SK-N-SH (cell line): ENCODE measurements around the gene MRPL9. TPM values are rescaled to one million over a fixed set of nuclear protein-coding genes. Genes with fewer than 3 reads are reported as not detected.

Experiments used
- CTCF ChIA-PET: fragments of 300-600, 350-600 bp; formaldehyde crosslinking; extraction: SDS; loops from one replicate; lab custom pipeline; 2021; lab: Yijun Ruan, JAX
- POLR2A ChIA-PET: fragments of 350-600 bp; sonication (Branson Sonifier 250); formaldehyde crosslinking; extraction: SDS; loops from one replicate; lab custom pipeline; 2020; ENCODE audit warnings: antibody characterized with exemption, inconsistent platforms; lab: Yijun Ruan, JAX
- DNase-seq: peaks from one replicate; pipeline ENCODE4 v3.0.0; 2012
- H2AFZ ChIP-seq: fragments of 200-600 bp; sonication (generic); 2 replicates; pipeline ENCODE4 v1.8.1; 2016; ENCODE audit warnings: antibody characterized with exemption, mild to moderate bottlenecking, low read depth
- H3F3A ChIP-seq: fragments of 200-600 bp; sonication (generic); replicated peaks from 2 replicates; pipeline ENCODE3; 2016; ENCODE audit warnings: antibody characterized with exemption, mild to moderate bottlenecking; ENCODE audit not compliant: insufficient read depth
- H3K27ac ChIP-seq, 2 experiments: fragments of 200-500 bp in 1 of 2; fragments of 200-600 bp in 1 of 2; sonication (Bioruptor generic) in 1 of 2; sonication (generic), shearing (Covaris generic) in 1 of 2; 2 replicates each; pipeline versions ENCODE4 v1.5.1 to v1.6.1; 2014 to 2016; ENCODE audit warnings: low read depth in 2 of 2, inconsistent platforms in 1 of 2, low read length in 1 of 2, mild to moderate bottlenecking in 1 of 2, mixed read lengths in 1 of 2
- H3K27me3 ChIP-seq: fragments of 200-600 bp; sonication (generic), shearing (Covaris generic); 2 replicates; pipeline ENCODE4 v1.6.1; 2016; ENCODE audit warnings: mixed run types; ENCODE audit not compliant: insufficient read depth
- H3K36me3 ChIP-seq, 2 experiments: fragments of 200-500 bp in 1 of 2; fragments of 200-600 bp in 1 of 2; sonication (Bioruptor generic) in 1 of 2; sonication (generic) in 1 of 2; replicated peaks in 1 of 2; 2 replicates each; pipeline versions ENCODE3 to v1.5.1; 2014 to 2016; ENCODE audit warnings: low read length in 1 of 2, mild to moderate bottlenecking in 1 of 2; ENCODE audit not compliant: insufficient read depth in 2 of 2, control insufficient read depth in 1 of 2
- H3K4me1 ChIP-seq, 2 experiments: fragments of 200-500 bp in 1 of 2; fragments of 200-600 bp in 1 of 2; sonication (Bioruptor generic) in 1 of 2; sonication (generic), shearing (Covaris generic) in 1 of 2; 2 replicates each; pipeline versions ENCODE4 v1.5.1 to v1.6.1; 2014 to 2016; ENCODE audit warnings: low read depth in 1 of 2, low read length in 1 of 2, mixed run types in 1 of 2; ENCODE audit not compliant: insufficient read depth in 2 of 2, control insufficient read depth in 1 of 2
- H3K4me2 ChIP-seq: fragments of 200-600 bp; sonication (generic), shearing (Covaris generic); 2 replicates; pipeline ENCODE4 v1.6.1; 2017; ENCODE audit warnings: mixed run types
- H3K4me3 ChIP-seq, 2 experiments: fragments of 200-500 bp in 1 of 2; fragments of 200-600 bp in 1 of 2; sonication (Bioruptor generic) in 1 of 2; sonication (generic), shearing (Covaris generic) in 1 of 2; 2 replicates each; pipeline versions ENCODE4 v1.5.1 to v1.8.1; 2014 to 2016; ENCODE audit warnings: low read depth in 2 of 2, inconsistent platforms in 1 of 2, low read length in 1 of 2, mild to moderate bottlenecking in 1 of 2, mixed read lengths in 1 of 2, moderate library complexity in 1 of 2
- H3K79me2 ChIP-seq: fragments of 200-600 bp; sonication (generic); 2 replicates; pipeline ENCODE4 v1.8.1; 2017; ENCODE audit warnings: mild to moderate bottlenecking; ENCODE audit not compliant: insufficient read depth
- H3K9ac ChIP-seq: fragments of 200-600 bp; sonication (generic); 2 replicates; pipeline ENCODE4 v1.6.1; 2017; ENCODE audit warnings: mixed run types
- H3K9me2 ChIP-seq: fragments of 200-600 bp; sonication (generic); 2 replicates; pipeline ENCODE4 v1.6.1; 2017; ENCODE audit warnings: mixed run types
- H3K9me3 ChIP-seq: fragments of 200-600 bp; sonication (generic); 2 replicates; pipeline ENCODE4 v1.6.1; 2017; ENCODE audit warnings: mixed run types, mild to moderate bottlenecking, moderate library complexity
- H4K20me1 ChIP-seq: fragments of 200-600 bp; sonication (generic); 2 replicates; pipeline ENCODE4 v1.6.1; 2017; ENCODE audit warnings: mild to moderate bottlenecking, mixed run types; ENCODE audit not compliant: insufficient read depth
- CHD2 ChIP-seq: fragments of 150-350 bp; IDR thresholded peaks from 2 replicates; pipeline ENCODE4 v1.6.1; 2018; ENCODE audit warnings: low read length; ENCODE audit not compliant: partially characterized antibody
- EP300 ChIP-seq, 2 experiments: IDR thresholded peaks; 2 replicates each; pipeline versions ENCODE4 v1.4.0 to v1.6.1; 2012; ENCODE audit warnings: borderline replicate concordance in 1 of 2, low read depth in 1 of 2, low read length in 1 of 2
- FOXJ3 ChIP-seq: sonication (generic); formaldehyde crosslinking; IDR thresholded peaks from 2 replicates; pipeline ENCODE4 v1.5.1; 2020; ENCODE audit warnings: mild to moderate bottlenecking, missing genetic modification reagents
- FOXM1 ChIP-seq: IDR thresholded peaks from 2 replicates; pipeline ENCODE4 v1.4.0; 2012; ENCODE audit warnings: low read depth, mild to moderate bottlenecking
- GABPA ChIP-seq: IDR thresholded peaks from 2 replicates; pipeline ENCODE4 v1.4.0; 2012; ENCODE audit warnings: low read depth, mild to moderate bottlenecking
- GATA2 ChIP-seq: sonication (generic); formaldehyde crosslinking; IDR thresholded peaks from 2 replicates; pipeline ENCODE4 v1.5.0; 2020; ENCODE audit warnings: mild to moderate bottlenecking, missing genetic modification reagents
- MAX ChIP-seq: IDR thresholded peaks from 2 replicates; pipeline ENCODE4 v1.4.0; 2012; ENCODE audit warnings: low read depth
- MEF2A ChIP-seq: IDR thresholded peaks from 2 replicates; pipeline ENCODE4 v1.4.0; 2012; ENCODE audit warnings: low read depth, borderline replicate concordance
- MXI1 ChIP-seq: IDR thresholded peaks from 2 replicates; pipeline ENCODE4 v1.6.1; 2012; ENCODE audit warnings: mild to moderate bottlenecking, low read depth, low read length, improper control_type of control experiment
- NRF1 ChIP-seq: IDR thresholded peaks from 2 replicates; pipeline ENCODE4 v1.6.1; 2012; ENCODE audit warnings: low read depth, mild to moderate bottlenecking, low read length
- POLR2AphosphoS5 ChIP-seq: IDR thresholded peaks from 2 replicates; pipeline ENCODE4 v1.6.1; 2012; ENCODE audit warnings: low read depth, low read length
- RAD21 ChIP-seq: IDR thresholded peaks from 2 replicates; pipeline ENCODE4 v1.6.1; 2012; ENCODE audit warnings: mild to moderate bottlenecking, low read length
- SMC3 ChIP-seq: IDR thresholded peaks from 2 replicates; pipeline ENCODE4 v1.6.1; 2012; ENCODE audit warnings: low read depth, low read length, improper control_type of control experiment
- TAF1 ChIP-seq: IDR thresholded peaks from 2 replicates; pipeline ENCODE4 v1.6.1; 2012; ENCODE audit warnings: low read depth, mild to moderate bottlenecking, low read length, moderate library complexity, borderline replicate concordance
- TEAD4 ChIP-seq: IDR thresholded peaks from 2 replicates; pipeline ENCODE4 v1.4.0; 2012; ENCODE audit warnings: mild to moderate bottlenecking, borderline replicate concordance; ENCODE audit not compliant: insufficient read depth
- YY1 ChIP-seq: IDR thresholded peaks from 2 replicates; pipeline ENCODE4 v1.4.0; 2012; ENCODE audit warnings: low read depth, mild to moderate bottlenecking
- WGBS: methylation state at CpG from one replicate; pipeline ENCODE4 v1.1.6; 2017; ENCODE audit warnings: low lambda C conversion rate; 5-methylcytosine and 5-hydroxymethylcytosine counted together
- polyA plus RNA-seq, 3 experiments: library from polyadenylated mRNA; depleted of rRNA; stranded (reverse); fragments of >200 nt; gene quantifications; 2 replicates each; pipeline ENCODE4 v1.2.3, GENCODE V29; 2012
- TF ChIP-seq, protein P1 (sequence below): fragments of 150-350 bp; IDR thresholded peaks from 2 replicates; pipeline ENCODE4 v1.6.1; 2017; ENCODE audit warnings: antibody characterized with exemption, low read length, low read depth, borderline replicate concordance
- TF ChIP-seq, protein P2 (sequence below): IDR thresholded peaks from 2 replicates; pipeline ENCODE4 v1.4.0; 2012; ENCODE audit warnings: low read depth, borderline replicate concordance

Gene MRPL9
- polyA plus RNA-seq, 1 of the 3 experiments (the other 2 are of a cell fraction): 76.2 TPM

- TF ChIP-seq, protein P1, sequence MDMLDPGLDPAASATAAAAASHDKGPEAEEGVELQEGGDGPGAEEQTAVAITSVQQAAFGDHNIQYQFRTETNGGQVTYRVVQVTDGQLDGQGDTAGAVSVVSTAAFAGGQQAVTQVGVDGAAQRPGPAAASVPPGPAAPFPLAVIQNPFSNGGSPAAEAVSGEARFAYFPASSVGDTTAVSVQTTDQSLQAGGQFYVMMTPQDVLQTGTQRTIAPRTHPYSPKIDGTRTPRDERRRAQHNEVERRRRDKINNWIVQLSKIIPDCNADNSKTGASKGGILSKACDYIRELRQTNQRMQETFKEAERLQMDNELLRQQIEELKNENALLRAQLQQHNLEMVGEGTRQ: no peak
- no peak for TF ChIP-seq MXI1
- TF ChIP-seq TEAD4: no peak
- no peak for TF ChIP-seq YY1
Observed at GRCh38 chr1:151763990-151764389, 694 bp upstream of the MRPL9 start (continued).

DNA sequence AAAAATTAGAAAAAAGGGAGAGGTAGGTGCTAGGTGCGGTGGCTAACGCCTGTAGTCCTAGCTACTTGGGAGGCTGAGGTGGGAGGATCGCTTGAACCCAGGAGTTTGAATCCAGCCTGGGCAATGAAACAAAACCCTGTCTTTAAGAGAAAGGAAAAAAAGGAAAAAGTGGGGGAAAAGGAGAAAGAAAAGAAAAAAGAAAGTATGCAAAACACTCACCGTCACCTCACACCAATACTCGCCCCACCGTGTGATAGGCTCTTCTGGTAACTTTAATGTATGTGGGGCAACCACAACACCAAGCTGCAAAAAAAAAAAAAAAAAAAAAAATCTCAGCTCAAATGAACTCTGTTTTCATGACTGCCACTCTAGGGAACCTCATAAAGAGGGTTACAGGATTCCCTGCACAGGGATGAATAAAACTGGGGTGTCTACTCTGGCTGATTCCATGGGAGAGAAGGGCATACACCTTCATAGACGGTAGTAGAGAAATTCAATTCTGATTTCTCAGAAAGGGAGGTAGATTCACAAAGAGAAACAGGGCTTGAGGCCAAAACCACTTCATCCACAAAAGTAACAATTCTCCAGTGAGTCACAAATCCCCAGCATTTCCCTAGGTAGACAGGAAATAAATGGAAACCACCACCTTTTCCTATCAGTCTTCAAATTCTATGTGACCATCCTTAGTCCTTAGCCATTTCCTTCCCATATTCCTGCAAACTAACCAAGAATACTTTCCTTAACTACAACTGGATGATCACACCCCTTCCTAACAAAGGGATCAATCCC is 2.5 kb downstream of the MRPL9 start:
- Histone ChIP-seq H3K4me2 (no peak overlapping the region), H3K9me2 (no peaks in the 10 kb centered on the region), H3K4me3 (no peak overlapping the region), H3K27ac (no peak overlapping the region), H4K20me1 (no peaks in the 10 kb centered on the region), H3K9ac (no peak overlapping the region), H3K9me3 (no peaks in the 10 kb centered on the region), H3K27me3 (no peaks in the 10 kb centered on the region), H2AFZ (no peak overlapping the region), H3F3A (peaks cover 6% of the 10 kb centered on the region), H3K4me1 (peaks cover 3 to 10% of the 10 kb centered on the region in 2 experiments; a peak in 3 of 4 replicates), H3K79me2 (peaks cover 18% of the 10 kb centered on the region), H3K36me3 (peaks cover 22 to 37% of the 10 kb centered on the region in 2 experiments)
- 96% methylated on average over 7 of the region's 7 CpGs for WGBS
- CTCF ChIA-PET: interaction anchor here (0.8 to 1.8 kb wide), 3 partner anchors 45 to 145 kb away, joined by 3 to 5 read pairs (median 5); no protein-coding TSS in a partner anchor
- DNase-seq: no peak
- TF ChIP-seq FOXM1 (no peak), RAD21 (no peak), POLR2AphosphoS5 (no peak), SMC3 (no peak), TAF1 (no peak), GABPA (no peak), NRF1 (no peak), EP300 (IDR thresholded peaks at IDR 0.05; ENCODE audit: borderline replicate concordance in 1 of 2, low read depth in 1 of 2, low read length in 1 of 2) (no peak), MAX (no peak), CHD2 (no peak), GATA2 (CRISPR knock-in tag) (no peak), MEF2A (no peak), FOXJ3 (CRISPR knock-in tag) (no peak), MXI1 (no peak)
- TF ChIP-seq, protein P2, sequence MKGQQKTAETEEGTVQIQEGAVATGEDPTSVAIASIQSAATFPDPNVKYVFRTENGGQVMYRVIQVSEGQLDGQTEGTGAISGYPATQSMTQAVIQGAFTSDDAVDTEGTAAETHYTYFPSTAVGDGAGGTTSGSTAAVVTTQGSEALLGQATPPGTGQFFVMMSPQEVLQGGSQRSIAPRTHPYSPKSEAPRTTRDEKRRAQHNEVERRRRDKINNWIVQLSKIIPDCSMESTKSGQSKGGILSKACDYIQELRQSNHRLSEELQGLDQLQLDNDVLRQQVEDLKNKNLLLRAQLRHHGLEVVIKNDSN: no peak
- TF ChIP-seq, protein P1: no peak
- POLR2A ChIA-PET: no interaction called here
